NCI-H2227 treated with DMSO at 0.1 percent for 48 hours (cell line): ENCODE data around the gene NKPD1.

Experiments
- DNase-seq: peaks from one replicate; lab custom pipeline; 2025; lab: John Stamatoyannopoulos, UW

Gene NKPD1

DNA sequence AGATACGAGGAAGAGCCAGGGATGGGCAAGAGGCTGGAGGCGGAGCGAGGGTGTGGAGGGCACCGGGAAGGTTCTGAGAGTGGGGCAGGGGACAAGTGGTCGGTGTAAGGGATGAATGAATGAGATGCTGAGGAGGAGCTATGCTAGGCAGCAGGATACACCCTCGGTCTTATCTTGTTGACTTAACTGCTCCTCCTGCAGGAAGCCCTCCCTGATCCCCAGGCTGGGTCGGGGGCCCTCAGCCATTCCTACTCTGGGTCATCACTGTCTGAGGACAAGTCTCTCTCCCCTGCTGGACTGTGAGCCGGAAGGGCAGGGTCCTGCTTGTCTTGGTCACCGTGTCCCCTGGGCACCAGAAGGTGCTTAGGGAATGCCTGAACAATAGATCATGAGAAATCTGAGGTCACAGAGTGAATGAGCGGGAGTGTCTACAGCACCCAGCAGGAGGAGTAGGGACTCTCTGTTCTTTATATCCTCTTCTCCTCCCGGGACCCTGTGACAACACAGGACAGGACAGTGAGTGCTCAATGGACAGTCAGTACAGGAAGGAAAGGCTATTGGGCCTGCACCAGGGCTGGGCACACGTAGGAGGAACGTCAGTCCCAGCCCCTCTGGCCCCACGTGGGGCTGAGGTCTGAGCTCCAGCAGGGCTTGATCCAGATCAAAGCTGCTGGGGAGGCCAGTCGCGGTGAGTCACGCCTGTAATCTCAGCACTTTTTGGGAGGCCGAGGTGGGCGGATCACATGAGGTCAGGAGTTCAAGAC is 6.5 kb downstream of the NKPD1 start:
- no peak for DNase-seq

DNA sequence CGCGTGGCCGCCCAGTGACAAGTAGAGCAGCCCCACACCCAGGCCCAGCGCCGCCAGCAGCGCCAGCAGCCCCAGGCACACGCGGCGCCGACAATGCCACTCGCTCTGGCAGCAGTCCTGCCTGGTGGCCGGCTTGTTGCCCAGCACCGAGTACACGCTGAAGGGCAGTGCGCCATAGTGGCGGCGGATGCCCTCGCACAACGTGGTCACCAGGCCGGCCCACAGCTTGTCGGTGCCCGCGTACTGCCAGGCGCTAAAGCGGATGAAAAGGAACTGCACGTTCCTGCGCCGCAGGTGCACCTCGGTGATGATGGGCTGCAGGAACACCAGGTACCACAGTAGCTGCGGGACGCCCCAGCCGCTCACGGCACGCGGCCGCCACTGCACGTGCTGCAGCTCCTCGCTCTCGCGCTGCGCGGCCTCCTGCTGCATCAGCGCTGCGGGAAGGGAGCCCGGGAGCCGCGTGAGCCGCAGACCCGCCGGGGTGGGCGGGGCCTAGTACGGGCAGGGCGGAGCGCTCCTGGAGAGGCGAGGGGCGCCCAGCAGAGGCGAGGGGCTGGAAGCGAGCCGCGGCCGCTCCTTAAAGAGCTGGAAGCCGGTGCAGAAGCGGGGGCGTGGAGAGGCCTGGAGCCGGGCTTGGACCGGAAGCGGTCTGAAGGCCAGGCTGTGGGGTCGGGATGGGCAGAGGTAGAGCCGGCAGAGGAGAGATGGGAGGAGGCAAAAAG is 7.3 kb downstream of the NKPD1 start:
- no peak for DNase-seq

DNA sequence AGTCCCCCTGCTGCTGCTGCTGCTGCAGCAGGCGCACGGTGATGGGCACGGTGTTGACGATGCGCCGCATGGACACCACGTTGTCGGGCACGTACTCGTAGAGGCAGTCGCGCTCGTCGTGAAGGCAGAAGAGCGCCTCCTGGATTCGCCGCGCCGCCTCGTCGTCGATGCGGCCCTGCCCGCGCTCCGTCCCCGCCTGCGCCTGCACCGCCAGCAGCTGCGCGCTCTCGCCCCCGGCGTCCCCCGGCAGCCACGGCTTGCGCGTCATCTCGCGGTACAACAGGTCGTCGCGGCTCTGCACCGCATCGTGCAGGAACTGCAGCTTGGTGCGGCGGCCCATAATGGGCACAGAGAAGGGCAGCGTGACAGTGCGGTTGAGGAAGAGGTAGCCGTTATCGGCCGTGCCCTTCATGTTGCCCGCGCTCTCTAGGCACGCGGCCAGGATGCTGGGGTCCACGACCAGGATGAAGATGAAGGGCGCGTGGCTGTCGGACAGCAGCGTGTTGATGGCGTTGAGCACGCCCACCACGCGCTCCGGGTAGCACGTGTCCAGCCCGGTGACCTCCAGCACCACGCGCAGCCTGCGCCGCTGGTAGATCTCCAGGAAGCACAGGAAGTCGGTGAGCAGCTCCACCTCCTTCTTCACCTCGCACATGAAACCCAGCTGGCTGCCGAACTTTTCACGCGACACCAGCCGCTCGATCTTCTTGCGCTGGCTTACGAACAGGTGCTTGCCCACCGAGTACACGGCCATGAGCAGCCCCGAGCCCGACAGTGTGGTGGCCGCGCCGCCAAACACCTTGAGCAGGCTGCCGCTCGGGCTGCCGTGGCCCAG is 8.1 kb downstream of the NKPD1 start:
- no peak for DNase-seq

DNA sequence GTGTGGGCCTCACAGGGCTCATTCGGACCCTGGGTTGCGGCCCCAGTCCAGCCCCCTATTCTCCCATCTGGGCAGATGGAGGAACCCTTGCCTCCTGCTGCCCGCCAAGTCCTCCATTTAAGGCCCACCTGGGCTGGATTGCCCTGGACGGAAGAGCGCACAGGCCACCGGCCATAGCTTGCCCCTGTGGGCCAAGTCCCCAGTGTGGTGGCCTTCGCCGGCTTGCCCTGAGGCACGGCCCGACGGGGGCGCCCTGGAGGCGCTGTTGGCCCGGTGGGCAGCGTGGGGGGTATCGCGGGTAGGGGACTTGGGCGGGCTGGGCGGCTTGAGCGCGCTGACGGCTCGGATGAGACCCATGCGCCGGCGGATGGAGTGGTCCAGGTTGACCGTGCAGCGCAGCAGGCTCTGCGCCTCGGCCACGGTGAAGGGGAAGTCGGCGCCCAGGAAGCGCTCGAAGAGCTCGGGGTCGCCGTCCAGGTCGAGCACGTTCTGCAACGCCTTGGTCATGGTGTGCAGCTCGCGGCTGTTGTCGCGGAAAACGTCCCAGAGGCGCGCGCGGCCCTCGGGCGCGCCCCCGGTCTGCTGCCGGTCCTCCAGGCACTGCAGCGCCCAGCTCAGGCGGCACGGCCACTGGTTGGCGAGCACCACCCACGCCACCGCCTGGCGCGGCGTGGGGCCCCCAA is 8.8 kb downstream of the NKPD1 start:
- no peak for DNase-seq

DNA sequence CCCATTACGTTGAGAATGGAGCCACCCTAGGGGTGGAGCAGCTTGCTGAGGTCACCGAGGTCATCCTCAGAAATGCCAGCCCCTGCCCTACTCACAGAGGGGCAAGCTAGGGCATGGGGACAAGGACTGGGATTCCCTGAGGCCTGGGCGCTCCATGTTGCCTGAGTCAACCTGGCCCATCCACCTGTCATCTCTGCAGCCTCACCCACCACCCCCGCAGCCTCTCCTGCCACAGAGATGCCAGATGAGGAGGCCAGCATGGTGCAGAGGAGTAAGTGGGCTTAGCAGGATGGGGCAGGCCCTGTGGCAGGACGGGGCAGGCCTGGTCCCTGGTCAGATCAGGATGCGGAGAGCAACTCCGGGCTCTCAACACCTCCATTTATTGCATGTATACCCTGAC is 9.5 kb downstream of the NKPD1 start:
- DNase-seq, result no peak

DNA sequence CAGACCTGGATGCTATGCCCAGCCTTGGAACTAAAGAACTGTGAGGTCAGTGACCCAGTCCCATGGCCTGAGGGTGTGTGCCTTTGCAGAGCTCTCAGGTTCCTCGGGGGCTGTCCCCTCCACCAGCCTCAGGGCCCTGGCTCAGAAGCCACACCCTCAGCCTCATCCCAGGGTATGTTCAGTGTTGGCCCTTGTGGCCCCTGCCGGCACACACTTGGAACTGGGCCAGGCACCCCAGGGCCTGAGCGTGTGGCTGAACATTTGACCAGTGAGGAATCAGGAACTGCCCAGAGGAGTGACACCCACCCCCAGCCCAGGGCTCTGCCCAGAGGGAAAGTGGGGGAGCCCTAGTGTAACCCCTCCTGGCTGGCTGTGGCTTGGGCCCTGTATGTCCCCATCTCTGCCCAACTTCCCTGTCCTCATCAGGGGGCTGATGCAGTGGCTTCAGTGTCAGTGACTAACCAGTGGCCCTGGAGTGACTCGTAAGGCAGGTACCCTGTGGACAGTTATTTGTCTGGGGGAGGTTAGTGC is 10.0 kb downstream of the NKPD1 start:
- no peak for DNase-seq

DNA sequence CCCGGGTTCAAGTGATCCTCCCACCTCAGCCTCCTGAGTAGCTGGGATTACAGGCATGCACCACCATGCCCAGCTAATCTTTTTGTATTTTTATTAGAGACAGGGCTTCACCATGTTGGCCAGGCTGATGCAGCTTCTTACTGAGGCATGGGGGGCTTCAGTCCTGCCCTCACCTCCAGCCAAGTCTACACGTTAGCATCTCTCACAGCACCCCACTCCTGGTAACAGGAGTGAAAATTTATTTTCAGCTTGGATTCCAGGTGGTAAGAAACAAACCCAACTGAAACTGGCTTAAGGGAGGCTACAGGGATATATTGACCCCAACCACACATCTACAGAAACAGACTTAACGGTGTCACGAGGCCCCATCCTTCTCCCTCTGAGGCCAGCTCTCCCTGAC is 10.6 kb downstream of the NKPD1 start:
- DNase-seq, result no peak

DNA sequence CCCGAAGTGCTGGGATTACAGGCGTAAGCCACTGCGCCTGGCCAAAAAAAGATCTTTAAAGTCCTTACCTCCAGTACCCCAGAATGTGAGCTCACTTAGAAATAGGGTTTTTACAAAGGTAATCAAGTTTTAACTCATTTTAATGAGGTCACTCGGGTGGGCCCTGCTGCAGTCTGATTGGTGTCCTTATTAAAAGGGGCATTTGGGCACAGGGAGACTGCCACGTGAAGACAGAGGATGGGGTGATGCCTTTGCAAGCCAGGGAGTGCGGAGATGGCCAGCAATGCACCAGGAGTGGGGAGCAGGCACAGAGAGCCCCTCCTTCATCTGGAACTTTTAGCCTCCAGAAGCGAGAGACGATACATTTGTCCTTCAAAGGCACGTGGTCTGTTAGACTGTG is 11.7 kb downstream of the NKPD1 start:
- DNase-seq, result no peak

DNA sequence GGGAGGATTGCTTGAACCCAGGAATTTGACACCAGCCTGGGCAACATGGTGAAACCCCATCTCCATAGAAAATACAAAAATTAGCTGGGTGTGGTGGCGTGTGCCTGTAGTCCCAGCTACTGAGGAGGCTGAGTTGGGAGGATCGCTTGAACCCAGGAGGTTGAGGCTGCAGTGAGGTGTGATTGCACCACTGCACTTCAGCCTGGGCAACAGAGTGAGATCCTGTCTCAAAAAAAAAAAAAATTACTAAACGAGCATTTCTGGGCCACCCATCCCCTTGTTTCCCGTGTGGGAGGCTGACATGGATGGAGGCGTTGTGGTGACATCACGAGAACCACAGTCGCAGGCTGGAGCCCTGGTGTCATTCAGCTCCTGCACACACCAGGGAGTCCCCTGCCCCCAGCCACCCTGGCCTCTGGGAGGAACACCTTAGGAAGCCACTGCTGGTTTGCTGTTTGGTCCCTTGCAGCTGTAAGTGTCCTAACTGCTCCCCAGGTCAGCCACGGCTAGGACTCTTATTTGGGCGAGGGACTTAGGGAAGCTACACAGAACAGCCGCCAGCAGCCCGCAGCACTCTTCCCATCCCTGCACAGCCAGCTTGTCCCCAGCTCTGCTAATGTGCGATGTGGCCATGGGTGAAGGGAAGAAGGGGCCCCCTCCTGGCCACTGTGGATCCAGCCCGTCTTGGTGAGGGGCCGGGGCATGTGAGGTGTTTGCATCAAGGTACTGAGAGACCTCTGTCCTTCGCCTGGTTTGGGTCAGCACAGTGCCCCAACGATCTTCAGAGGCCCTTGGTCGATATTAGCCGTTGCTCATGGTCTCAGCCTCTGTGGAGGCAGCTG is 12.7 kb downstream of the NKPD1 start:
- no peak for DNase-seq

DNA sequence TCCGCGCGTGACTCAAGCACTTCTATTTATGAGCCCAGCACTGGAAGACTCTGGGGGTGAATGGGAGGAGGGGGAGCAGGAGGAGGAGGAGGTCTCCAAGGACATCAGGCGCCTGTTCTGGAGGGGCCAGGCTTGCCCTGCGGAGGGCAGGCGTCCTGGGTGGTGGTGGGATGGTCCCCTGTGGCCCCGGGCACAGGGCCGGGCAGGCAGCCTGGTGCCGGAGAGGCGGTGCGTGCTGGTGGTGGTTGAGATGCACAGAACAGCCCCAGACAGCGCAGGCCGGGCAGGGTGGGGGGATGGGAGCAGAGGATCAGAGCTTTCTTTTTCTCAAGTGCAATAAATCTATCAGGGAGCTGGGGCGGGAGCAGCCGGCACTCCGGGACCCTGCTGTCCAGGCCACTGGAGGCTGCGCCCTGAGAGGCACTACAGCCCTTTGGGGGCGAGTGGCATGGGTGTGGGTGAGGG is 14.0 kb downstream of the NKPD1 start:
- no peak for DNase-seq

DNA sequence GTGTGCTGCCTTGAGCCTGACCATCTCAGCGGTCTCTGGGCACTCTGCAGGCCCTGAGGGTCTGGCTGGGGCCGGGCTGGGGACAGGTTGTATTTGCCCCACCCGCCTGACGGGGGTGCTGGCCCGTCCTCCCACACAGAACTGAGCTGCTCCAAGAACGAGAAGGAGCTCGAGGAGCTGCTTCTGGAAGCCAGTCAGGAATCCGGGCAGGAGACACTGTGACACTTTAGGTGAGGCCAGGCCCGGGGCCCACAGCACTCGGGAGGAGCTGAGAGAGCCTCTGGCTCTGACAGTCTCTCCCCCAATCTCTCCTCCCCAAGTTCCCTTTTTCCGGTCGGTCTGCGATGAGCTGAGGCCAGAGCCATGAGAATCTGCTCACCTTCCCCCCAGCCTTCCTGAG is 14.5 kb downstream of the NKPD1 start:
- no peak for DNase-seq

DNA sequence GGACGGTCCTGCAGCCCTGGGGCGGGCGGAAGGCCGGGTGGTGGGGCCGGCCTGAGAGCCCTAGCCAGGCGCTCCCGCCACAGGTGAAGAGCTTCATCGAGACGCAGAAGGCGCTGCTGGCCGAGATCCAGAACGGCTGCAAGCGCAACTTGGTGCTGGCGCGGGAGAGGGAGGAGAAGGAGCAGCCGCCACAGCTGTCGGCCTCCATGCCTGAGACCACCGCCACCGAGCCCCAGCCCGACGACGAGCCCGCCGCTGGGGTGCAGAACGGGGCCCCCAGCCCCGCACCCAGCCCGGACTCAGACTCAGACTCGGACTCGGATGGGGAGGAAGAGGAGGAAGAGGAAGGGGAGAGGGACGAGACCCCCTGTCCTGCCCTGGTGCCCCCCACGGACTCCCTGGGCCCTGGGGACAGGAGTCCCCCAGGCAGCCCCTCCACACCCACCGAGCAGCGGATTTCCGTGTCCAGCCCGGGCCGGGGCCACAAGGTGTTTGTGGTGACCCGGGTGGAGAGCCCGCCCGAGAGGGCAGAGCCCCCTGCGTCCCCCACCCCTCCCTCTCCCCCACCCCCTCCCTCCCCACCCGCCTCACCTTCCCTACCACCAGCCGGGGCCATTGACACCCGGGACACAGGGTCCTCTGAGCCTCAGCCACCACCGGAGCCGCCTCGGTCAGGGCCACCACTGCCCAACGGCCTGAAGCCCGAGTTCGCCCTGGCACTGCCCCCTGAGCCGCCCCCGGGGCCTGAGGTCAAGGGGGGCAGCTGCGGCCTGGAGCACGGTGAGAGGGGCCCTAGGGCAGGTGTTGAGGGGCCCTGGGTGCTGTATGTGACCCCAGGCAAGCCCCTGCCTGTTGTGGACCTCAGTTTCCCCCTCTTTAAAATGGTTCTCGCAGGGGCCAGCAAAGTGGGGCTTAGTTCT is 15.3 kb downstream of the NKPD1 start:
- DNase-seq, result no peak

DNA sequence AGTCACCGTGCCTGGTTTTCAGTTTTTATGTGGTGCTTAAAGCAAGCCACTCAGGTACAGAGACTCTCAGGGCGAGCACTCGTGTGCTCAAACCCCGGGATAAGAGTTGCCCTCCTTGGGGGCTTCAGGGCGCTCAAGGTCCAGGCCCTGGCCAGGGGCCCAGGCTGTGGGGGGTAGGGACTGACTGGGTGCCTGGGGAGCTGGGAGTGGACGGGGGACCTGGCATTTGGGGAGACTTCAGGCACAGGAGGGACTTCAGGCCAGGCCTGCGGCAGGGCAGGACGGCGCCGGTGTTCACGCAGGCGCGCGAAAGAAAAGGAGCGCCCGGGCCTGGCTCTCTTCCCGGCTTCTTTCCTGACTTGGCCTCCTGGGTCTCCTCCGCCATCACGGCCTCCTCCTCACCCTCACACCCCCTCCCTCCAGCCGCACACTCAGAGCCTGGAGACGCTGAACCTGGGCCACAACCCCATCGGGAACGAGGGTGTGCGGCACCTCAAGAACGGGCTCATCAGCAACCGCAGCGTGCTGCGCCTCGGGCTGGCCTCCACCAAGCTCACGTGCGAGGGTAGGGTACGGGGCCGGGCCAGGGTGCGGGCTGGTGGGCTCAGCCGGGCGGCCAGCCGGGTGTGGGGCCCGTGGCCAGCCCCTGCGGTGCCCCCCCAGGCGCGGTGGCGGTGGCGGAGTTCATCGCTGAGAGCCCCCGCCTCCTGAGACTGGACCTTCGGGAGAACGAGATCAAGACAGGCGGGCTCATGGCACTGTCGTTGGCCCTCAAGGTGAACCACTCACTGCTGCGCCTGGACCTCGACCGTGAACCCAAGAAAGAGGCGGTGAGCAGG is 16.1 kb downstream of the NKPD1 start:
- no peak for DNase-seq

DNA sequence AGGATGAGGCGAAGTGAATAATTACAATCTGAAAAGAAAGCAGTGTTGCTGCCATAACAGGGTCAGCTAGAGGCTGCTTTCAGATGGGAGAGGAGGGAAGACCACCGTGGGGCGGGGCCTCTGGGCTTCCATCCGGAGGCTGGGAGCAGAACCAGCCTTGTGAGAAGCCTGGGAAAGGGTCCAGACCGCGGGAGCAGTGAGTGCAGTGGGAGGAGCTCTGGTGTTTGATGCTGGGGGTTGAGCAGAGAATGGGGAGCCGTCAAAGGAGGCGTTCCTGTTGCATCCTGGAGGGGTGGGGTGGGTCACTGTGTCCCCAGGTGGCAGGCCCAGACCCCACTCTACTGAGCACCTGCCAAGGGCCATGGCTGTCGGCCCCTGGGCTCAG is 18.1 kb downstream of the NKPD1 start:
- DNase-seq, result no peak

DNA sequence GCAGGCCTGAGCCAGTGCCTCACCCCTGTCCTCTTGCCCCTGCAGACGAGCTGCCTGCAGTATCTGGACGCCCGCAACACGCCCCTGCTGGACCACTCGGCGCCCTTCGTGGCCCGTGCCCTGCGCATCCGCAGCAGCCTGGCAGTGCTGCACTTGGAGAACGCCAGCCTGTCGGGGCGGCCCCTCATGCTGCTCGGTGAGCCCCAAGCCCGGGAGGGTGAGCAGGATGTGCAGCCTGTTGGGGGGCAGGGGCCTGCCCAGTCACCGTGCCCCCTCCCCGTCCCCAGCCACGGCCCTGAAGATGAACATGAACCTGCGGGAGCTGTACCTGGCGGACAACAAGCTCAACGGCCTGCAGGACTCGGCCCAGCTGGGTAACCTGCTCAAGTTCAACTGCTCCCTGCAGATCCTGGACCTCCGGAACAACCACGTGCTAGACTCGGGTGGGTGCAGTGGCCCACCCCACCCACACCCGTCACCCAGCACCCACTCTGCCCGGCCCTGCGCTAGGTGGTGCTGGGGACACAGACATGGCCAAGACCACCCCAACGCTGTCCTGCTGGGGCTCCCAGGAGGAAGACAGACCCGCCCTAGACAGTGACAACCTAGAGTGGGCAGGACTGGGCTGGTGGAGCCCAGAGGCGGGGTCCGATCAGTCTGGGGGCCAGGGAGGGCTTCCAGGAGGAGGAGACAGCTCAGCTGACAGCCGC is 18.6 kb downstream of the NKPD1 start:
- DNase-seq, result no peak

DNA sequence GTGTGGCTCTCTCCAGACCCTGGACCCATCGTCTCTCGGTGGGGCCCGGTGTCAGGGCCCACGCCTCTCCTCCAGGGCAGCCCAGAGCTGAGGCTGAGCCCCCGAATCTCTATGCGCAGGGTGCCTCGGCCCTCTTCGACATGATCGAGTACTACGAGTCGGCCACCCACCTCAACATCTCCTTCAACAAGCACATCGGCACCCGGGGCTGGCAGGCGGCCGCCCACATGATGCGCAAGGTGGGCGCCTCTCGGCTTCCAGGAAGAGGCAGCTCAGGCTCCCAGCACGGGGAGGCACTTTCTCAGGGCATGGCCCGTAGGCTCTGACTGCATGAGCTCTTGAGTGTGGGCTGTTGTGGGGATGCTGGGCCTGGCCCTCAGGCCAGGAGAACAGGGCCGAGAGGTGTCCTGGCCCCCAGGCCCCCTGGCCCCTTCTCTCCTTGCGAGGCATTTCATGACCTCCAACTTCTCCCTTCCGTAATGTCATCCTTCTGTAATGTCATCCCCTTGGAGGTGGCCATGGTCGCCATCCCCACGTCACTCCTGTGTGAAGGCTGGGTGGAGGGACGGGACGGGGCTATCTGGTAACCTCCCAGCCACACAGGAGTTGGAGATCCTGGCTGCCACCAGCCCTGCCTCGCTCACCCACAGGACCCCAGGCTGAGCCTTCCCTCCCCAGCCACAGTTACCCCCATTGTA is 19.4 kb downstream of the NKPD1 start:
- no peak for DNase-seq

DNA sequence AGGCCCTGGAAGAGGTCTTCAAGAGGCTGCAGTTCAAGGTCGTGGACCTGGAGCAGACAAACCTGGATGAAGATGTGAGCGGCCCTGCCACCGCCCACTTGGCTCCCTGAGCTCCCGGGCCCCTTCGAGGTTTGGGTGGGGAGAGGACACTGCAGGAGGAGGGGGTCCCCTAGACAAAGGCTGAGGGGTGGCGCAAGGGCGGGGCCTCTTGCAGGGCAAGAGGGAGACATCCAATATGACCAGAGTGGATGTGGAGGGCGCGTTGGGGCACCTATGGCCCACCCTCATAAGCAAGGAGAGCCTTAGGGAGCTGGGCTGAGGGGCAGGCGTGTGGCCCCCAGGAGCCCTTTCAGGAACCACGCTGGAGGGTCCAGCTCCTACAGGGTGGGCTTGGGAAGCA is 20.2 kb downstream of the NKPD1 start:
- DNase-seq, result no peak

DNA sequence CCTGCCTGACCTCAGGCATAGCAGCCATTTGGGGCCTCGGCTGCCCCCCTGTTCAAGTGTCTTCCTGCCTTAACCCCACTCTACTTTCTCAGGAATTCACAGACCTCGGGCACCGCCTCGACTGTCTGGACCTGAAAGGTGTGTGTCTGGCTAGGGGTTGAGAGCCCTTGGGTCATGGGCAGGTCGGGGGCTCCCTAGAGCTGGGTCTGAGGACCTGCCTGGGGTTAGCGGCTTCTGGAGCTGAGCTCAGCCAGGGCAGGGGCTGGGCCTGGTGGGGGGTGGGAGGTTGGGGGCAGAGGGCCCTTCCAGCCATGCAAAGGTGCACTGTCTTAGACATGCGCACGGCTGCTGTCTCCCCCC is 20.7 kb downstream of the NKPD1 start:
- no peak for DNase-seq
